Loucy (cell line): ENCODE measurements around the gene IL18R1.

Experiments
- H2AFZ ChIP-seq: fragments of 200-600 bp; sonication (generic); 2 replicates; pipeline ENCODE4 v1.6.0; 2016; ENCODE audit warnings: antibody characterized with exemption, mild to moderate bottlenecking, low read length, moderate library complexity
- H3F3A ChIP-seq: fragments of 200-600 bp; 2 replicates; pipeline ENCODE4 v1.6.0; 2016; ENCODE audit warnings: antibody characterized with exemption, low read depth, mild to moderate bottlenecking
- H3K27me3 ChIP-seq: fragments of 200-600 bp; sonication (generic); 2 replicates; pipeline ENCODE4 v1.6.1; 2014; ENCODE audit warnings: low read length, mild to moderate bottlenecking; ENCODE audit not compliant: insufficient read depth, poor library complexity, severe bottlenecking
- H3K36me3 ChIP-seq: fragments of 200-600 bp; sonication (generic); 2 replicates; pipeline ENCODE4 v1.6.1; 2016; ENCODE audit warnings: low read length; ENCODE audit not compliant: insufficient read depth
- H3K4me1 ChIP-seq: fragments of 200-600 bp; sonication (generic); 2 replicates; pipeline ENCODE4 v1.5.1; 2014; ENCODE audit warnings: low read length, mild to moderate bottlenecking; ENCODE audit not compliant: insufficient read depth, poor library complexity, severe bottlenecking
- H3K4me2 ChIP-seq: fragments of 200-600 bp; sonication (generic); 2 replicates; pipeline ENCODE4 v1.6.0; 2014; ENCODE audit warnings: antibody characterized with exemption, low read length, low read depth, mild to moderate bottlenecking; ENCODE audit not compliant: poor library complexity, severe bottlenecking
- H3K4me3 ChIP-seq: fragments of 200-600 bp; sonication (generic); 2 replicates; pipeline ENCODE4 v1.5.1; 2014; ENCODE audit warnings: low read length, mild to moderate bottlenecking, mixed read lengths; ENCODE audit not compliant: poor library complexity, severe bottlenecking
- H3K79me2 ChIP-seq: fragments of 200-600 bp; sonication (generic); 2 replicates; pipeline ENCODE4 v1.6.1; 2014; ENCODE audit warnings: low read length; ENCODE audit not compliant: insufficient read depth
- H3K9ac ChIP-seq: fragments of 200-600 bp; sonication (generic); 2 replicates; pipeline ENCODE4 v1.6.0; 2014; ENCODE audit warnings: mild to moderate bottlenecking, low read depth, low read length, moderate library complexity; ENCODE audit not compliant: poor library complexity, severe bottlenecking
- H3K9me2 ChIP-seq: fragments of 200-600 bp; sonication (generic); replicated peaks from 2 replicates; pipeline ENCODE4 v1.6.1; 2016; ENCODE audit warnings: low read depth, low read length, mixed read lengths
- H3K9me3 ChIP-seq: fragments of 200-600 bp; sonication (generic); 2 replicates; pipeline ENCODE4 v1.6.1; 2014; ENCODE audit warnings: mild to moderate bottlenecking, antibody characterized with exemption, low read length, low read depth; ENCODE audit not compliant: insufficient read depth
- H4K20me1 ChIP-seq: fragments of 200-600 bp; sonication (generic); 2 replicates; pipeline ENCODE4 v1.6.0; 2014; ENCODE audit warnings: antibody characterized with exemption, low read length, mild to moderate bottlenecking; ENCODE audit not compliant: insufficient read depth, poor library complexity, severe bottlenecking
- CTCF ChIP-seq: fragments of 200-600 bp; sonication (generic); conservative IDR thresholded peaks from 2 replicates; pipeline ENCODE4 v1.5.1; 2014; ENCODE audit warnings: mild to moderate bottlenecking, antibody characterized with exemption, low read length
- EZH2phosphoT487 ChIP-seq: fragments of 200-600 bp; IDR thresholded peaks from 2 replicates; pipeline ENCODE4 v1.6.1; 2018; ENCODE audit warnings: antibody characterized with exemption, mild to moderate bottlenecking, moderate library complexity, borderline replicate concordance

Gene IL18R1

GRCh38 chr2:102385522-102385921 lies 29.9 kb downstream of the IL18R1 start:
- H3K36me3 ChIP-seq: peaks cover 30% of the 10 kb centered on the region
- H4K20me1 ChIP-seq: no peaks in the 10 kb centered on the region
- H2AFZ ChIP-seq: no peak overlapping the region
- H3F3A ChIP-seq: no peaks in the 10 kb centered on the region
- H3K4me1 ChIP-seq: no peaks in the 10 kb centered on the region
- TF ChIP-seq EZH2phosphoT487 (no peak), CTCF (no peak)
- no peaks in the 10 kb centered on the region for H3K79me2 ChIP-seq
- H3K4me2 ChIP-seq: no peak overlapping the region
- peaks cover 6% of the 10 kb centered on the region for H3K27me3 ChIP-seq
- H3K9ac ChIP-seq: no peak overlapping the region
- no peak overlapping the region for H3K4me3 ChIP-seq
- no peaks in the 10 kb centered on the region for H3K9me2 ChIP-seq
- peaks cover 27% of the 10 kb centered on the region for H3K9me3 ChIP-seq

- H3K4me1 ChIP-seq: peaks cover 1% of the 10 kb centered on the region
- H3K9me2 ChIP-seq: no peaks in the 10 kb centered on the region
- H3K4me2 ChIP-seq: no peak overlapping the region
- H3K9ac ChIP-seq: no peak overlapping the region
- H3K27me3 ChIP-seq: peaks cover 6% of the 10 kb centered on the region
- no peaks in the 10 kb centered on the region for H4K20me1 ChIP-seq
- H3K36me3 ChIP-seq: peaks cover 30% of the 10 kb centered on the region
- no peaks in the 10 kb centered on the region for H3K79me2 ChIP-seq
- no peak overlapping the region for H3K4me3 ChIP-seq
- TF ChIP-seq EZH2phosphoT487 (no peak), CTCF (no peak)
- peaks cover 27% of the 10 kb centered on the region for H3K9me3 ChIP-seq
- no peaks in the 10 kb centered on the region for H3F3A ChIP-seq
- no peak overlapping the region for H2AFZ ChIP-seq
Measured at GRCh38 chr2:102386004-102386403, 30.4 kb downstream of the IL18R1 start.

- no peak overlapping the region for H2AFZ ChIP-seq
- peaks cover 11% of the 10 kb centered on the region for H3K4me1 ChIP-seq
- H3K79me2 ChIP-seq: no peaks in the 10 kb centered on the region
- no peaks in the 10 kb centered on the region for H4K20me1 ChIP-seq
- peaks cover 27% of the 10 kb centered on the region for H3K9me3 ChIP-seq
- peaks cover 6% of the 10 kb centered on the region for H3K27me3 ChIP-seq
- 0 out of 2 replicates have a peak, but pooled peaks cover 2% of the 10 kb centered on the region for H3F3A ChIP-seq
- H3K4me3 ChIP-seq: no peak overlapping the region
- no peak overlapping the region for H3K4me2 ChIP-seq
- peaks cover 30% of the 10 kb centered on the region for H3K36me3 ChIP-seq
- no peak for TF ChIP-seq CTCF
- TF ChIP-seq EZH2phosphoT487: no peak
- H3K9ac ChIP-seq: no peak overlapping the region
- no peaks in the 10 kb centered on the region for H3K9me2 ChIP-seq
Measured at GRCh38 chr2:102386867-102387541, 31.4 kb downstream of the IL18R1 start.
